Erythroblast (primary cell): ENCODE results near the gene BCKDK.

Source experiments
- GATA1 ChIP-seq: IDR thresholded peaks from 2 replicates; pipeline ENCODE4 v1.6.1; 2011; ENCODE audit warnings: low read depth, mild to moderate bottlenecking, control low read depth, low read length, moderate library complexity
- POLR2A ChIP-seq: IDR thresholded peaks from 2 replicates; pipeline ENCODE4 v1.6.1; 2011; ENCODE audit warnings: mild to moderate bottlenecking, low read length

- TF ChIP-seq POLR2A (no peak), GATA1 (no peak)
Observed at GRCh38 chr16:31108794-31109558, 790 bp downstream of the BCKDK start.
